AG08395 (cell line): ENCODE data around the gene SYT6.
"Not testable (repeated sequence)": the region's sequence is repeated elsewhere in the genome, so short reads cannot be mapped to it uniquely, and the experiment has no call there.

Source experiments
- DNase-seq: peaks from one replicate; pipeline ENCODE4 v3.0.0; 2012; ENCODE audit warnings: mixed read lengths, low spot score

SYT6 gene

GRCh38 chr1:114072246-114072645, 81.4 kb downstream of the SYT6 start:
- DNase-seq = no peak

- not testable (repeated sequence) for DNase-seq
Measured at GRCh38 chr1:114069762-114070161, 83.9 kb downstream of the SYT6 start.

- DNase-seq = not testable (repeated sequence)
Measured at GRCh38 chr1:114068684-114069083, 85.0 kb downstream of the SYT6 start.

- not testable (repeated sequence) for DNase-seq
Measured at GRCh38 chr1:114065671-114066070, 88.0 kb downstream of the SYT6 start.

- no peak for DNase-seq
Measured at GRCh38 chr1:114063544-114063943, 90.1 kb downstream of the SYT6 start.

GRCh38 chr1:114062477-114063099, 91.1 kb downstream of the SYT6 start:
- no peak for DNase-seq

- DNase-seq = no peak
Measured at GRCh38 chr1:114061121-114061830, 92.4 kb downstream of the SYT6 start.

GRCh38 chr1:114058236-114058635, 95.4 kb downstream of the SYT6 start:
- not testable (repeated sequence) for DNase-seq

- DNase-seq = no peak
Measured at GRCh38 chr1:114054148-114054547, 99.5 kb downstream of the SYT6 start.

- no peak for DNase-seq
Measured at GRCh38 chr1:114048232-114048631, 105.4 kb downstream of the SYT6 start.

- no peak for DNase-seq
Measured at GRCh38 chr1:114043548-114043947, 110.1 kb downstream of the SYT6 start.

- DNase-seq = no peak
Measured at GRCh38 chr1:114043054-114043453, 110.6 kb downstream of the SYT6 start.

- DNase-seq = peak; percentile 31
Measured at GRCh38 chr1:114040273-114041015, 113.2 kb downstream of the SYT6 start.
